ENCODE measurements around the gene DMP1. TPM values are rescaled to one million over a fixed set of nuclear protein-coding genes. Genes with fewer than 3 reads are reported as not detected.

The DMP1 gene
- polyA plus RNA-seq: not detected

DNA sequence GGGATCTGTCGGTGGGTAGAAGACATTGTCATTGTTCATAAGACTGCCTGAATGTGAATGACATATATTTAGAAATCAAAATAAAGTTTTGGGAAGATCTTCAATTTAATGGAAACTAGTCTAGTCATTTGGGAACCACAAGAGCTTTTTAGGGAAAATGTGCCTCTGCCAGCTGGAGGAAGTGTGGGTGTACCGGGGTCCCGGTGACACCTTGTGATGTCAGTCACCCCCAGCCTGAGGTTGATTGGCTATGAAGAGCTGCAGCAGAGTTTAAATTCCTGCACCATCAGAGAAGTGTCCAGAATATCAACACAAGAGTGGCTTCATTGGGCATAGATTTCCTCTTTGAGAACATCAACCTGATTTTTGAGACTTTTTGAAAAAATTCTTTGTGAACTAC lies at the start of gene DMP1:
Gene DMP1 (plus strand): TSS at position 301 of the 400 bp plus-strand sequence. CDS start 6,213 bp downstream, outside the sequence.
- no peaks in the 10 kb centered on the region for H3K27me3 ChIP-seq (ENCODE audit: control insufficient read depth in 1 of 2, insufficient read depth in 2 of 2, low read length in 2 of 2)

GRCh38 chr4:87601361-87601760 lies 48.7 kb upstream of the DMP1 start:
- no peak overlapping the region for H3K27ac ChIP-seq (ENCODE audit: low read depth in 2 of 2, low read length in 1 of 2)
- no peak overlapping the region for H3K4me3 ChIP-seq (ENCODE audit: low read depth in 1 of 2, low read length in 2 of 2)
- no peaks in the 10 kb centered on the region for H3K36me3 ChIP-seq (ENCODE audit: control insufficient read depth in 2 of 2, insufficient read depth in 2 of 2, low read length in 1 of 2)
- peaks cover 0 to 3% of the 10 kb centered on the region in 2 donors for H3K27me3 ChIP-seq (ENCODE audit: control insufficient read depth in 1 of 2, insufficient read depth in 2 of 2, low read length in 2 of 2)
- no peaks in the 10 kb centered on the region for H3K9me3 ChIP-seq (ENCODE audit: control insufficient read depth in 2 of 2, insufficient read depth in 1 of 2, low read depth in 1 of 2, low read length in 1 of 2)
- H3K4me1 ChIP-seq (ENCODE audit: control insufficient read depth in 2 of 2, insufficient read depth in 2 of 2, low read length in 1 of 2): no peaks in the 10 kb centered on the region

More for the DNA sequence above, at the start of gene DMP1:
- Histone ChIP-seq H3K4me1 (ENCODE audit: control insufficient read depth in 2 of 2, insufficient read depth in 2 of 2, low read length in 1 of 2) (no peaks in the 10 kb centered on the region), H3K36me3 (ENCODE audit: control insufficient read depth in 2 of 2, insufficient read depth in 2 of 2, low read length in 1 of 2) (no peaks in the 10 kb centered on the region), H3K27ac (ENCODE audit: low read depth in 2 of 2, low read length in 1 of 2) (no peak within 1 kb of the TSS), H3K4me3 (ENCODE audit: low read depth in 1 of 2, low read length in 2 of 2) (no peak within 1 kb of the TSS), H3K9me3 (ENCODE audit: control insufficient read depth in 2 of 2, insufficient read depth in 1 of 2, low read depth in 1 of 2, low read length in 1 of 2) (no peaks in the 10 kb centered on the region)
- 89 to 96% methylated on average over 3 of the region's 3 CpGs for WGBS, 2 donors

DNA sequence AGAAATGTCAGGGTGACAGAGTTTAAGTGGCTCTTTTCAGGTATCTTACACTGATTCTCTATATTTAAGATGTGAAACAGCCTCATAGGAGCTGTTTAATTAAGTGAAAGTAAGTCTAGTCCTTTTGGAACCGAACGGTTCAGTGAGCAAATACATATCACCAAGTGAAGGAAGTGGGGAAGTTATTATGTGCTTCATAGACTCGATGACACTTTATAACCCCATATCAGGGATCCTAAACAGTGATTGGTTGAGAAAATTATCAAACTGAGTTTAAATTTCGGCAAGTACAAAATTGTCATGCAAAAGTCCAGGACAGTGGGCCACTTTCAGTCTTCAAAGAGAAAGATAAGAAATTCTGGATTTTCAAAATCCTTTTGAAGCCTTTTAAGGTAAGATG lies 41.9 kb upstream of the DMP1 start, which contains the start of gene DSPP:
Gene DSPP (plus strand): TSS at position 301 of the 400 bp plus-strand sequence. CDS start 2,380 bp downstream, outside the sequence.
- Histone ChIP-seq H3K9me3 (ENCODE audit: control insufficient read depth in 2 of 2, insufficient read depth in 1 of 2, low read depth in 1 of 2, low read length in 1 of 2) (no peaks in the 10 kb centered on the region), H3K27ac (ENCODE audit: low read depth in 2 of 2, low read length in 1 of 2) (no peak within 1 kb of the TSS), H3K36me3 (ENCODE audit: control insufficient read depth in 2 of 2, insufficient read depth in 2 of 2, low read length in 1 of 2) (no peaks in the 10 kb centered on the region), H3K27me3 (ENCODE audit: control insufficient read depth in 1 of 2, insufficient read depth in 2 of 2, low read length in 2 of 2) (no peaks in the 10 kb centered on the region), H3K4me1 (ENCODE audit: control insufficient read depth in 2 of 2, insufficient read depth in 2 of 2, low read length in 1 of 2) (no peaks in the 10 kb centered on the region), H3K4me3 (ENCODE audit: low read depth in 1 of 2, low read length in 2 of 2) (no peak within 1 kb of the TSS)
- WGBS, 2 donors: 83 to 86% methylated on average over 4 of the region's 4 CpGs

GRCh38 chr4:87614292-87614890 lies 35.7 kb upstream of the DMP1 start:
- Histone ChIP-seq H3K27ac (ENCODE audit: low read depth in 2 of 2, low read length in 1 of 2) (no peak overlapping the region), H3K27me3 (ENCODE audit: control insufficient read depth in 1 of 2, insufficient read depth in 2 of 2, low read length in 2 of 2) (no peaks in the 10 kb centered on the region), H3K9me3 (ENCODE audit: control insufficient read depth in 2 of 2, insufficient read depth in 1 of 2, low read depth in 1 of 2, low read length in 1 of 2) (peaks cover 0 to 3% of the 10 kb centered on the region in 2 donors), H3K4me1 (ENCODE audit: control insufficient read depth in 2 of 2, insufficient read depth in 2 of 2, low read length in 1 of 2) (no peaks in the 10 kb centered on the region), H3K4me3 (ENCODE audit: low read depth in 1 of 2, low read length in 2 of 2) (no peak overlapping the region), H3K36me3 (ENCODE audit: control insufficient read depth in 2 of 2, insufficient read depth in 2 of 2, low read length in 1 of 2) (no peaks in the 10 kb centered on the region)
- 85 to 96% methylated on average over 4 of the region's 4 CpGs for WGBS, 2 donors

- Histone ChIP-seq H3K4me1 (ENCODE audit: control insufficient read depth in 2 of 2, insufficient read depth in 2 of 2, low read length in 1 of 2) (no peaks in the 10 kb centered on the region), H3K36me3 (ENCODE audit: control insufficient read depth in 2 of 2, insufficient read depth in 2 of 2, low read length in 1 of 2) (no peaks in the 10 kb centered on the region), H3K4me3 (ENCODE audit: low read depth in 1 of 2, low read length in 2 of 2) (no peak overlapping the region), H3K9me3 (ENCODE audit: control insufficient read depth in 2 of 2, insufficient read depth in 1 of 2, low read depth in 1 of 2, low read length in 1 of 2) (peaks cover 0 to 3% of the 10 kb centered on the region in 2 donors), H3K27me3 (ENCODE audit: control insufficient read depth in 1 of 2, insufficient read depth in 2 of 2, low read length in 2 of 2) (no peaks in the 10 kb centered on the region), H3K27ac (ENCODE audit: low read depth in 2 of 2, low read length in 1 of 2) (no peak overlapping the region)
- WGBS, 2 donors: 72 to 79% methylated on average over 9 of the region's 9 CpGs
These were observed 33.8 kb upstream of the DMP1 start for GRCh38 chr4:87616268-87616667.

DNA sequence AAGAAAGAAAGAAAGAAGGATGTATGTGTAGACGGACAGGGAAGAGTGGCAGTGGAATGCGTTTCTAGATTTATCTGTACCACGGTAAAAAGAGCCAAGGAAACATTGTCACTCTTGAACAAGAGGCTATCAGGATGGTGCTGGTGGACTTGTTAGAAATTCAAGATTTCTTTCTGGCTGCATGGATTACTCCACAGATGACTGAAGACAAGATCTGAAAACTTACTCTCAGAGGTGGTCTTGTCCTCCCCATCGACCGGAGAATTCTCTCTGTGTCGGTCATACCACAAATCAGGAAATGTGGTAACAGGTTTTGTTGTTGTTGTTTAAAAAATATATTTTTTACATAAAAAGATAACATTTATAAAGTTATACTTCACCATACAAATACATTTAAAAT lies 30.0 kb upstream of the DMP1 start:
- 81 to 85% methylated on average over 6 of the region's 6 CpGs for WGBS, 2 donors
- H3K27me3 ChIP-seq (ENCODE audit: control insufficient read depth in 1 of 2, insufficient read depth in 2 of 2, low read length in 2 of 2): no peaks in the 10 kb centered on the region
- H3K36me3 ChIP-seq (ENCODE audit: control insufficient read depth in 2 of 2, insufficient read depth in 2 of 2, low read length in 1 of 2): no peaks in the 10 kb centered on the region
- H3K4me3 ChIP-seq (ENCODE audit: low read depth in 1 of 2, low read length in 2 of 2): no peak overlapping the region
- no peaks in the 10 kb centered on the region for H3K4me1 ChIP-seq (ENCODE audit: control insufficient read depth in 2 of 2, insufficient read depth in 2 of 2, low read length in 1 of 2)
- no peaks in the 10 kb centered on the region for H3K9me3 ChIP-seq (ENCODE audit: control insufficient read depth in 2 of 2, insufficient read depth in 1 of 2, low read depth in 1 of 2, low read length in 1 of 2)
- no peak overlapping the region for H3K27ac ChIP-seq (ENCODE audit: low read depth in 2 of 2, low read length in 1 of 2)

DNA sequence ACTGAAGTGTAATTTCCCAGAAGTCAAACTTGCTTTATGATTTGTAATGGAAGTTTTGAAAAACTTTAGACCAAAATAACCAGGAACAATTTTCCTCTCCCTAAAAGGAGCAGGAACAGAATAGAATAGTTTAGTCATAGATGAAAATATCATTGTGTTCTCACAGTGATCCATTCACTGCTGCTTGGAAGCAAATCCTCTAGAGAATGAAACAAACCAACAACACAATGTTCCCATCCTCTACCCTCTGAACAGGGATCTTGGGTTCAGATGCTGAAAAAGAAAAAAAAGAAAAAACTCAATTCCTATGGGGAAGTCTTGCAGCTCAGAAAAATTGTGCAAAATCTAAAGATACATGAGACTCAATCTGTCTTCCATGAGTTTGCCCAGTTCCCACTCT lies 29.6 kb upstream of the DMP1 start:
- Histone ChIP-seq H3K4me3 (ENCODE audit: low read depth in 1 of 2, low read length in 2 of 2) (no peak overlapping the region), H3K4me1 (ENCODE audit: control insufficient read depth in 2 of 2, insufficient read depth in 2 of 2, low read length in 1 of 2) (no peaks in the 10 kb centered on the region), H3K9me3 (ENCODE audit: control insufficient read depth in 2 of 2, insufficient read depth in 1 of 2, low read depth in 1 of 2, low read length in 1 of 2) (no peaks in the 10 kb centered on the region), H3K27ac (ENCODE audit: low read depth in 2 of 2, low read length in 1 of 2) (no peak overlapping the region), H3K27me3 (ENCODE audit: control insufficient read depth in 1 of 2, insufficient read depth in 2 of 2, low read length in 2 of 2) (no peaks in the 10 kb centered on the region), H3K36me3 (ENCODE audit: control insufficient read depth in 2 of 2, insufficient read depth in 2 of 2, low read length in 1 of 2) (no peaks in the 10 kb centered on the region)

GRCh38 chr4:87622303-87622702 lies 27.8 kb upstream of the DMP1 start:
- no peak overlapping the region for H3K27ac ChIP-seq (ENCODE audit: low read depth in 2 of 2, low read length in 1 of 2)
- H3K4me3 ChIP-seq (ENCODE audit: low read depth in 1 of 2, low read length in 2 of 2): no peak overlapping the region
- no peaks in the 10 kb centered on the region for H3K27me3 ChIP-seq (ENCODE audit: control insufficient read depth in 1 of 2, insufficient read depth in 2 of 2, low read length in 2 of 2)

DNA sequence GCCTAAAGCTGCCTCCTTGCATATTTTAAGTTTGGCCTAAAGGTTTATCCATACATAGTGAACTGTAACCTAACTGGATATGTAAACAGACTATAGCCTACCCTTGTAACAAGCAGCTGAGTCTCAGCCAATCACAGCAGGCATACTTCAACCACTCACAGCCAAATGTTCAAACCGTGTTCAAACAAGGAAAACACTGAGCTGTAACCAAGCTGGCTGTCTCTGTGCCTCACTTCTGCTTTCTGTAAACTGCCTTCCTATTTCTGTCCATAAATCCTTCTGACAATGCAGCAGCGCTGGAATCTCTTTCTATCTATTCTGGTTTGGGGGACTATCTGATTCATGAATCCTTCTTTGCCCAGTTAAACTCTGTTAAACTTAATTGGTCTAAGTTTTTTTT lies 25.4 kb upstream of the DMP1 start:
- H3K4me3 ChIP-seq (ENCODE audit: low read depth in 1 of 2, low read length in 2 of 2): no peak overlapping the region

More at GRCh38 chr4:87622303-87622702, 27.8 kb upstream of the DMP1 start:
- WGBS, 2 donors: 79 to 88% methylated on average over 8 of the region's 8 CpGs
- H3K36me3 ChIP-seq (ENCODE audit: control insufficient read depth in 2 of 2, insufficient read depth in 2 of 2, low read length in 1 of 2): no peaks in the 10 kb centered on the region
- H3K4me1 ChIP-seq (ENCODE audit: control insufficient read depth in 2 of 2, insufficient read depth in 2 of 2, low read length in 1 of 2): no peaks in the 10 kb centered on the region
- no peaks in the 10 kb centered on the region for H3K9me3 ChIP-seq (ENCODE audit: control insufficient read depth in 2 of 2, insufficient read depth in 1 of 2, low read depth in 1 of 2, low read length in 1 of 2)

DNA sequence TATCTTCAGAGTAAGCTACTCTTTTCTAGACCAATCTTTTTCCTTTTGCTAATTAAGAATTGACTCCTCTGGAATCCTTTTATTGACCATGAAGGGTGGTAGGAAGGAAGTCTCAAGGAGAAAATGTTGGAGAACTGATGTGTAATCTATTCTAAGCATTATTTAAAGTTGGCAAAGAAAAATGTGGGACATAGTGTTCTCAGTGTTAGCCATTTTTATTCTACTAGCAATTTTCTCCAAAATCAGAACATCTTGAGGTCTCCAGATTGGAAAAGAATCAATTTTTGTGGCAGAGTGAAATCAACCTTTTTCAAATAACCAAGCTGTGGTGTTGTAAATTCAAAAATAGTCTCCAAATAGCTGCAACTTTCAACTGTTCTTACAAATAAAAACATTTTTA lies 18.4 kb upstream of the DMP1 start:
- Histone ChIP-seq H3K4me1 (ENCODE audit: control insufficient read depth in 2 of 2, insufficient read depth in 2 of 2, low read length in 1 of 2) (peaks cover 0 to 2% of the 10 kb centered on the region in 2 donors), H3K27ac (ENCODE audit: low read depth in 2 of 2, low read length in 1 of 2) (no peak overlapping the region), H3K9me3 (ENCODE audit: control insufficient read depth in 2 of 2, insufficient read depth in 1 of 2, low read depth in 1 of 2, low read length in 1 of 2) (peaks cover 0 to 2% of the 10 kb centered on the region in 2 donors), H3K36me3 (ENCODE audit: control insufficient read depth in 2 of 2, insufficient read depth in 2 of 2, low read length in 1 of 2) (no peaks in the 10 kb centered on the region), H3K4me3 (ENCODE audit: low read depth in 1 of 2, low read length in 2 of 2) (no peak overlapping the region), H3K27me3 (ENCODE audit: control insufficient read depth in 1 of 2, insufficient read depth in 2 of 2, low read length in 2 of 2) (no peaks in the 10 kb centered on the region)

More for the DNA sequence above, 25.4 kb upstream of the DMP1 start:
- no peaks in the 10 kb centered on the region for H3K4me1 ChIP-seq (ENCODE audit: control insufficient read depth in 2 of 2, insufficient read depth in 2 of 2, low read length in 1 of 2)
- H3K27me3 ChIP-seq (ENCODE audit: control insufficient read depth in 1 of 2, insufficient read depth in 2 of 2, low read length in 2 of 2): no peaks in the 10 kb centered on the region
- H3K9me3 ChIP-seq (ENCODE audit: control insufficient read depth in 2 of 2, insufficient read depth in 1 of 2, low read depth in 1 of 2, low read length in 1 of 2): no peaks in the 10 kb centered on the region
- no peaks in the 10 kb centered on the region for H3K36me3 ChIP-seq (ENCODE audit: control insufficient read depth in 2 of 2, insufficient read depth in 2 of 2, low read length in 1 of 2)
- H3K27ac ChIP-seq (ENCODE audit: low read depth in 2 of 2, low read length in 1 of 2): no peak overlapping the region
- 58% methylated on average over 2 of the region's 2 CpGs for WGBS, 2 donors

Data from esophagus (tissue), 2 donors.